ENCODE results near the gene TCF3.

Gene TCF3

GRCh38 chr19:1609680-1610474, 42.5 kb downstream of the TCF3 start:
- no peak for DNase-seq (ENCODE audit: low read depth in 3 of 3)

DNA sequence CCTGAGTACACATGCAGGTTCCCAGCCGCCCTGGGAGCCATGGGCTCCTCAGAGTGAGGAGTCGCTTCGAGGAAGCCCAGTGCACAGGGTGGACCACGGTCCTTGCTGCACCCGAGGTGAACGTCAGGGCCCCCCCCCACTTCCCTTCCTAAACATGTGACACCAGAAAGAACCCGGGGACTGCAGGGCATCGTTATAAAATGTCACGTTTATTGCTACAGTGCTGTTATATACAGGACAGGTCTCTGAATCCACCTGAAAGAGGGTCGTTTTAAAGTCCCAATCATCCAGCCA, 43.4 kb downstream of the TCF3 start:
- DNase-seq (ENCODE audit: low read depth in 3 of 3) = no peak

DNA sequence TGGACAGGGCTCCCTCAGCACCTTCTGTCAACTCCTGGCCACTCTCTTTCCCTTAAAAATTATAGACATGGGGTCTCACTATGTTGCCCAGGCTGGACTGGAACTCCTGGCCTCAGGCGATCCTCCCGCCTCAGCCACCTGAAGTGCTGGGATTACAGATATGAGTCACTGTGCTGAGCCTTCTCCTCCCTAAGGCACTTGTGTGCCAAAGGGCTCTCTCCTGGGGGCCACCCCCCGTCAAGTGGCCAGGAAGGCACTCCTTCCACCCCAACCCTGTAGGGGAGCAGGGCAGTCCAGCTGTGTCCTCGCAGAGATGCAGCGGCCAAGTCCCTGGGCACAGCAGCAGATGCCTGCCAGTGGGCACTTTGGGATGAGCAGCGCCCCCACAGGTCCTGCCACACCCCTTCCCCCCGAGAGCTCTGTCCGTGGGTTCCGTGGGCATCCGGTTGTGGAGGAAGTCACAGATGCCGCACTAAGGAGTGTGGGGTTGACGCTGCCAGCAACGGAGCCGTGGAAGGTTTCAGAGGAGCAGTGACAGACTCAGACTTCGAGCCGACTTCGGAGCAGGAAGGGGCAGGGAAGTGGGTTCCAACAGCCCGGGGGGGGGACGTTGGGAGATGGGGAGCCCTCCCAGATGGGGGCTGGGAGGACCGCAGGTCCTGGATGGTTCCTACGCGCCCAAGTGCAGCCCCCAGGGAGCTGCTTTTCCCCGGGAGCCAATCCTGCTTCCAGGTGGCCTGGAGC, 43.9 kb downstream of the TCF3 start:
- no peak for DNase-seq (ENCODE audit: low read depth in 3 of 3)

DNA sequence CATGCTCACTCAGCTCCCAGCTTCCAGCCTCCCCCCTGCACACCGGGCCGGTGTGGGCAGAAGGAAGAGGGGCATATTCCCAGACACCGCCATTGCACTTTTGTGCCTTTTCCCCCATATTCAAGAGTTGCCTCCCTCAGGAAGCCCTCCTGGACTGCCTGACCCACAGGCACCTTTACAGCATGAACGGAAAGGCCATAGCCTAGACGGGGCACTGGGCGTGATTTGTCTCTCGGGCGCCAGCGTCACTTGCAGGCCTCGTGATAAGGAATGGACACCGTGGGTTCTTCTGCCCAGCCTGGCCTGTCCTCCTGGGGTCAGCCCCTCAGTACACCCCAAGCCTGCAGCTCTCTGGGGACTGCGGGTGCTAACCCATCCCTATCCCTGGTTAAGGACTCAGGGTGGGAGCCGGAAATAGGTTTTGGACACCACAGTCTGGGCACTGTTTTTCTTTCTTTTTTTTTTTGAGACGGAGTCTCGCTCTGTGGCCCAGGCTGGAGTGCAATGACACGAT, 46.2 kb downstream of the TCF3 start:
- DNase-seq (ENCODE audit: low read depth in 3 of 3) = no peak

DNA sequence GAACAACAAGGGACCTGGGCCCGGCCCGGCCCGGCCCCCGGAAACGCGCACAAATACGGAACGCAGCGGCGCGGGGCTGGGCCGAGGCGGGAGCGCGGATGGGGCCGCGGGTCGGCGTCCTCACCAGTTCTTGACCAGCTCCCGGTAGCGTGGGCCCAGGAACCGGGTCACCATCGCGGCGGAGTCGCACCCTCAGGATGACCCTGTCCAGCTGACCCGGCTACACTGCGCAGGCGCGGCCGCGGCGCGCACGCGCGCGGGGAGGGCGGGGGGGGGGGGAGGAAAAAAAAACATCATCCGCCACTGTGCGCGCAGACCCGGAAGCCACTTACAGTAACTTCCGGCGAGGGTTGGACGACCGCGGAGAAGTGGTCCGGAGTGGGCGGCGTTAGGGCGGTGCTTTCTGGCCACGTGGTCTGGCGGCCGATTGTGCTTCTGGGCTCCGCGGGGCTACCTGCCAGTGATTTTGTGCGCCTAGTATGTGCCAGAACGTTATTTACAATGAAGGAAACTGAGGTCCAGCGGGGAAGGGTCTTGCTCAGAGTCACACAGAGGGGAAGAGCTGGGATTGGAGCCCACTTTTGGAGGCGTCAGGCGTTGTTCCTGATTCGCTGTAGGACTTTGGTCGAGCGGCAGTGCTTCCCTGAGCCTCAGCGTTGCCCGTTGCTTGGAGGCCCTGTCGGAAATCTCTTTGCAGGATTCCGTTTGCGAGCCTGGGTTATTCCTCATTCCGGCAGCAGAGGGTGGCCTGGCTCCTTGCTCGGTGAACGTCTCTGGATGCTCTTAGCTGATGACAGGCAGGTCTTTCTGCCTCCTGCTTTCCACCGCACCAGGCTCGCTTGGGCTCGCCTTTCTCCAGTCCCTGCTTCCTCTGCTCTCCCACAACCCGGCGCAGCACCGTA, 46.9 kb downstream of the TCF3 start, which contains the start of gene UQCR11:
Gene UQCR11 (minus strand): TSS at position 227 of the 902 bp plus-strand sequence. CDS start 53 bp downstream, at position 174.
- DNase-seq (ENCODE audit: low read depth in 3 of 3) = peak; percentile 87 to 91 (median 90)

DNA sequence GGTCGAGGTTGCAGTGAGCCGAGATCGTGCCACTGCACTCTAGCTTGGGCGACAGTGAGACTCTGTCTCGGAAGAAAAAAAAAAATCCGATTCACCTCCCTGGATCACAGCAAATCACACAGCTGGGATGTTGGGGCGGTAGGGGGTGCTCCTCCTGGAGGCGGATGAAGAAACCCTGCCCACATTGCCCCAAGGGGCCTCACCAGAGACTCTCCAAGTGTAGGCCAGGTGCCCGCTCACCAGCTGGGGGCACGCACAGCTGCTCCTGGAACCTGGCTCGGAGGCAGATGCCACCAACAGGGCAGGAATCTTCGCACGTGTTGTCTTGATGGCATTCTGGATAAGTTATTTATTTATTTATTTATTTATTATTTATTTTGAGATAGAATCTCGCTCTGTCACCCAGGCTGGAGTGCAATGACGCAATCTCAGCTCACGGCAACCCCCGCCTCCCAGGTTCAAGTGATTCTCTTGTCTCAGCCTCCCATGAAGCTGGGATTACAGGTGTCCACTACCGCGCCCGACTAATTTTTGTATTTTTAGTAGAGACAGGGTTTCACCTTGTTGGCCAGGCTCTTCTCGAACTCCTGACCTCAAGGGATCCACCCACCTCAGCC, 50.2 kb downstream of the TCF3 start:
- no peak for DNase-seq (ENCODE audit: low read depth in 3 of 3)

- DNase-seq (ENCODE audit: low read depth in 3 of 3) = no peak
These were observed 50.8 kb downstream of the TCF3 start for GRCh38 chr19:1601613-1602064.

GRCh38 chr19:1599460-1599846, 53.0 kb downstream of the TCF3 start:
- no peak for DNase-seq (ENCODE audit: low read depth in 3 of 3)

DNA sequence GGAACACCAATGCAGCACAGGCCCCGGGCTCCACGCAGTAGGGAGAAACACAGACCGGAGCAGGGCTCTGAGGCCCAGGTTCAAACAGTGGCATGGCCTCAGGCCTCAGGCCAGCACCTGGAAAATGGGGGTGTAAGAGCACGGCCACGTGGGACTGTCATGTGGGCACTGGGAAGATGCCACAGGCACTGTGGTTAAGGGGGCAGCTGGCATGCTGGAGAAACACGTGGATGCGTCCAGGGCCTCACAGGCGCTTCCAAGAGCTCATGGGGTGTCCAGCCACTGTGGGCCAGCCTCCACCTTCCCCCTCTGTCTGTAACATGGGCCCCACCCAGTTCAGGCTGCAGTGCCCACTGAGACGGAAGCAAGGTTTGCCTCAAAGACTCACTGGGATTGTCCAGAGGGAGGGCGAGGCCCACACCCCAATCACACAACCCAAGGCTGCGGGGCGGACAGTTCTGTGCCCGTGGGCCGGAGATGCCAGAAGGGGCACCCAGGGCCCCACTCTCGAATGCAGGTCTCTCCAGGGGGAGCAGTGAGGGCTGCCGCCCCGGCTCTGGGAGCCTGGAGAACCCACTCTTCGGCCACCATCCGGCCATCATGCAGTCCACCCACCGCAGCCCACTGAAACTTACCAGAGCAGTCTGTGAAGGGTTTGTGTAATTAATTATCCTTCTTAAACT, 53.5 kb downstream of the TCF3 start:
- DNase-seq (ENCODE audit: low read depth in 3 of 3) = no peak

DNA sequence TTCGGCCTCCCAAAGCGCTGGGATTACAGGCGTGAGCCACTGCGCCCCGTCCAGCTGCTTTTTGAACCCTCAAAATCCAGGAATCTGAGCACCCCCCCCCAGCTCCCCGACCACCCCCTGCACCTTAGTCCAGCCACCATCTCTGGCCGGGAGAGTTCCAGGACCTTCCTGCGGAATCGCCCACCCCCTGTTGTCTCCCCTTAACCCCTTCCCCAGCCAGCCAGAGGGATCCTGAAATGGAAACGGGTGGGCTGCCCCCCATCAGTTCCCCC, 59.0 kb downstream of the TCF3 start:
- no peak for DNase-seq (ENCODE audit: low read depth in 3 of 3)

DNA sequence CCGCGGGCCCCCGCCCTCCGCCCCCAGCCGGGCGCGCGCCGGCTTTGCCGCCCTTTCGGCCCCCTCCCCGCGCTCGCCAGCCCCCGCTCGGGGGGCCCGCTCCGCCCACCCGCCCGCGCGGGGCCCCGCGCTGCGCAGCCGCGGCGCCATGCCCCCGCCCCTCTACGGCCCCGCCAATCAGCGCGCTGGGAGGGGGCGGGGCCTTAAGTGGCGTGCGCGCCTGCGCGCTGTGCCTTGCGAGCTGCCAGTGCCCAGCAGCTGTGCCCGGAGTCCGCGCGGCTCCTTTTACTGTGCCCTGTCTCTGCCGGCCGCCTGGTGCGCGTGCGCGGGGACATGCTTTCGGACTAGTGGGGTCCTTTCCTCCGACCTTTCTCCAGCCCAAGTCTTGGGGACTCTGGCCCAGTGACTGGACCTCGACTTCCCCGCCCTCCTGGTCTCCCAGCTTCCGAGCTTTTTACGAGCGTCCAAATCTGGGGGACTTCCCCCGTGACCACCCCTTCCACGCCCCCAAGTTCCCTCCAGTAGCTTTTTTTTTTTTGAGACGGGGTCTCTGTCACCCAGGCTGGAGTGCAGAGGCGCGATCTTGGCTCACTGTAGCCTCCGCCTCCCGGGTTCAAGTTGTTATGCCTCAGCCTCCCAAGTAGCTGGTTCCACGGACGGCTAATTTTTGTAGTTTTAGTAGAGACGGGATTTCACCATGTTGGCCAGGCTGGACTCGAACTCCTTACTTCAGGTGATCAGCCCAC, 59.5 kb downstream of the TCF3 start, which contains the start of gene MBD3:
Gene MBD3 (minus strand): TSS at position 111 of the 746 bp plus-strand sequence. CDS start 234 bp downstream, outside the sequence.
- DNase-seq (ENCODE audit: low read depth in 3 of 3) = peak; percentile 70 to 81 (median 75)

DNA sequence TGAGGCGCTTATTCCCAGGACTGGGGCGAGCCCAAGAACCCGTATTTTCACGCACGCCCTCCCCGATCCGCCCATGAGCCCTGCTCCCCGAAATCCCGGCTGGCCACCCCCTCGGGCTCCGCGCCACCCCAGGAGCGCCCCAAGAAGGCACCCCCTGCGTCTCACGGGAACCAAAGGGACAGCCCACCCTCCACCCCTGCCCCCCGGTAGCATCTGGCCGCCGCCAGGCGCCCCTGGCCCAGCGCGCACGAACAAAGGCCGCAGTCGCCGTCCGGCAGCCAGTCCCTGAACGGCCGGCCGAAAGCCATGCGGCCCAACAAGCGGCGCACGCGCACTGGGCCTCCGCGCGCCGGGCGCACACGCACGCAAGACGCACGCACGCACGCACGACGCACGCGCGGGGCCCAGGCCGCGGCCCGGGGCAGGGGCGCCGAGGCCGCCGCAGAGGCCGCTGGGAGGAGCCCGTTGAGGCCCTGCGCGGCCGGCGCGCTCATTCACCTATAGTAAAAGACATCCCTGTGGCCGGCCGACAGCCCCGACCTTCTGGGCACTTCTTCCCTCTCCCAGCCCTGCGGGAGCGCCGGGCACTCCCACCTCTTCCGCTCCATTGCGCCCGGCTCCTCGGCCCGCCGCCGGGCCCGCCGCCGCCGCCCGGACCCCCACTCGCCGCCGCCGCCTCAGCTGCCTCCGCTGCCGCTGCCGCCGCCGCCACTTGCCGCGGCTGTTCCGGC, 60.2 kb downstream of the TCF3 start:
- peak; percentile 67 to 74 (median 74) for DNase-seq (ENCODE audit: low read depth in 3 of 3)

DNA sequence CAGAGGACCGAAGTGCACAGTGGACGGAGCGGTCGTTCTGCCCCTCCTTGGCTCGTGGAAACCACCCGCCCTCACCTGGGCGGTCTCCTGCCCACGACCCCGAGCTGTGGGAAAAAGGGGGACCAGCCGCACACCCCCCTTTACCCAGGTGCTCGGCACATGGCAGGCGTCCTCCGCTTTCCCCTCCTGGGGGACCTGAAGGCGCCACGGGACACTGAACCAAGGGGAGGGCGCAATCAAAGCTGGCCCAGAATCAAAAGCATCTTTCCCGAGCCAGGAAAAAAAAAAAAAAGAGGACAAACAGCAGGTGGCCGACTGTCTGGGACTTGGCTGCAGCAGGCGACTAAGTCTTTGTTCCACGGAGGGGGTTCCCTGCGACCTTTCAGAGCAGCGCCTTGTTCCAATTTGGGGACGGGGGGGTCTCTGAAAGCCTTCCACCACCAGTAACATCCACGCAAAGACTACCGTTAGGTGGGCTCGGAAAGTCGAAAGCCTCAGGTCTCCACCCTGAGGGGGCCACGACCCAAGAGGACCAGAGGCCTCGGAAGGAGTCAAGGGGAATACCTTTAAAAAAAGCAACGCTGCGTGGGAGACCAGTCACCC, 60.9 kb downstream of the TCF3 start:
- DNase-seq (ENCODE audit: low read depth in 3 of 3) = no peak

GRCh38 chr19:1590641-1591397, 61.6 kb downstream of the TCF3 start:
- DNase-seq (ENCODE audit: low read depth in 3 of 3) = no peak

DNA sequence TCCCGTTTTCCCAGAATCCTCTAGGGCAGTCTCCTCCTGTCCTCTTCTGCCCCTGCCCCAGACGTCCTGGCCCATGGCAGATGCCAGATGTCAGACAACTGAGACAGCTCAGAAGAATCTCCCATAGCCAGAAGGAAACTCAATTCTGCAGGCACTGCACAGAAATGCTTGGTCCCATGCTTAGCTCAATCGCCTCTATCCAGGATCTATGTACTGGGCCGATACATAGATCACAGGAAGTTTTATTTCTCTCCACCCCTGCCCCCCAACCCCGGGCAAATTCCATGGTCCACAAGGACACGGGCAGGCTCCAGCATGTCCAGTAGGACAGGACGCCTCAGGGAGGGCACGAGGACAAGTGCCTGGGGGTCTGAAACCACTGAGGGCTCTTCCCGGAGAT, 64.5 kb downstream of the TCF3 start:
- DNase-seq (ENCODE audit: low read depth in 3 of 3) = no peak

GRCh38 chr19:1585243-1585580, 67.2 kb downstream of the TCF3 start:
- DNase-seq (ENCODE audit: low read depth in 3 of 3) = no peak

DNA sequence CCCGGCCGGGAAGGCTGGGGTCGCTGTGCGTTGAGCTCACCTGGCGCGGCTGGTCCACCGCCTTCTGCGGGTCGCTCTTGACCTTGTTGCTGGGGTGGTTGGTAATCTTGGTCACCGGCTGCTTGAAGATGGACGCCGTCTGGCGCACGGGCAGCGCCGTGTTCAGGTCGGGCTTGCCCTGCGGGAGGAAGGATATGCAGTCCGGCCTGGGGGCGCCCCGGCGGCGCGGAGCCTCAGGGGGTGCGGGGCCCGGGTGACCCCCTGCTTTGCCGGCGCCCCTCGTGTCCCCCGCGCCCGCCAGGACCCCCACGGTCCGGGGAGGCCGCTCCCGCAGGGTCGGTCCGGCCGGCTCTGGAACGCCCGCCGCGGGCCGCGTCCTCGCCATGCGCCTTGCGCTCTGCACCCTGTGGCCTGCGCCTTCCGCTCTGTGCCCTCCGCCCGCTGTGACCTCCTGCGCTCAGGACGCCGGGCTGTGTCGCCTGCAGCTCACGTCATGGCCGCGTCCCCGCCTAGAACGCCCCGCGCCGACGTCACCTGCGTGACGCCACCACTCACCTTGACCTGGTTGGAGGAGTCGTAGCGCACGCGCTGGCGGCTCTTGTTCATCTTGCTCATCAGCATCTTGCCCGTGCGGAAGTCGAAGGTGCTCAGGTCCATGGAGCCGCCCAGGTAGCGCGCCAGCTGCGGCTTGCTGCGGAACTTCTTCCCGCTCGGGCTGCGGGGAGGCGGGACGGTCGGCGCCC, 67.7 kb downstream of the TCF3 start:
- no peak for DNase-seq (ENCODE audit: low read depth in 3 of 3)

DNA sequence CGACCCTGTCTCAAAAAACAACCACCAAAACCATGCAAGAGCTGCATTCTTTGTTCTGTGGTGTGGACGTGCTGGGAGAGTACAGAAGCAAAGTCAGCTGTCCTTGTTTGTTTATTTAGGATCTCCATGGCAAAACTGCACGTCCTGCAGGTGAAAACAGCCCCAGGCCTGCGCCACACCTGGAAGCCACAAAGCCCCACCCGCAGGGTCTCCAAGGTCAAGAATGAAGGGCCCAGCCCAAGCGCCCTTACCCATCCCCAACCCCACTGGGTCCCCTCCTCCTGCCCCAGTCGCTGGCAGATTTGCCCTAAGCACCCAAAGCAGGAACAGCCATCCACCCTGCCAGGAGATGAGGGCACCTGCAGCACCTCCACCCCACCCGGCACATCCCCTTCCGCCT, 70.2 kb downstream of the TCF3 start:
- DNase-seq (ENCODE audit: low read depth in 3 of 3) = no peak
